Activated CD4-positive, CD25-positive, alpha-beta regulatory T cell treated with anti-CD3 and anti-CD28 coated beads, Interleukin-2, amount 50 U/mL, for 72 hours (primary cell): ENCODE data around the gene MTAP.

Source experiments
- DNase-seq: peaks from one replicate; pipeline ENCODE4 v3.0.0; 2021

Gene MTAP

DNA sequence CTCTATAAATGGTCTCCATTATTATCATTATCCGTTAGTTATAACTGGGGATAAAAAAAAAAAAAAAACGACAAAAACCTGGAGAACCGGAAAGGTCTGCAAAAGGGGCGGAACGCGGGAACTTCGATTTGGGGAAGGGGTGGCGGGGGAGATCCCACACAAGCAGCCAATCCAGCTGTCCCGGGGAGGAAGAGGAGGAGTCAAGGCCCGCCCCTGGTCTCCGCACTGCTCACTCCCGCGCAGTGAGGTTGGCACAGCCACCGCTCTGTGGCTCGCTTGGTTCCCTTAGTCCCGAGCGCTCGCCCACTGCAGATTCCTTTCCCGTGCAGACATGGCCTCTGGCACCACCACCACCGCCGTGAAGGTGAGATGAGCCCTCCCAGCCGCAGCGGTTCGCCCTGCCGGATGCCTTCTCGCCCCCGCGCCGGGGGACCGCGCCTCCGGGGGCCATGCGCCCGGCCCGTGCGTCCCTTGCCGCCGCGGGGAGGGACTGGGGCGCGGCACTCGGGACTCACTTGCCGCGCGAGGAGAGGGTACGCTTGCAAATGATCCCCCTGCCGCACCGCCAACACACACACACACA lies at the start of gene MTAP:
Gene MTAP (plus strand): TSS at position 219 of the 583 bp plus-strand sequence. CDS start 113 bp downstream, at position 332.
- peak; percentile 73 for DNase-seq

GRCh38 chr9:21753523-21753922 lies 48.9 kb upstream of the MTAP start:
- DNase-seq = no peak

- no peak for DNase-seq
These were observed 47.7 kb upstream of the MTAP start for GRCh38 chr9:21754741-21755140.

DNA sequence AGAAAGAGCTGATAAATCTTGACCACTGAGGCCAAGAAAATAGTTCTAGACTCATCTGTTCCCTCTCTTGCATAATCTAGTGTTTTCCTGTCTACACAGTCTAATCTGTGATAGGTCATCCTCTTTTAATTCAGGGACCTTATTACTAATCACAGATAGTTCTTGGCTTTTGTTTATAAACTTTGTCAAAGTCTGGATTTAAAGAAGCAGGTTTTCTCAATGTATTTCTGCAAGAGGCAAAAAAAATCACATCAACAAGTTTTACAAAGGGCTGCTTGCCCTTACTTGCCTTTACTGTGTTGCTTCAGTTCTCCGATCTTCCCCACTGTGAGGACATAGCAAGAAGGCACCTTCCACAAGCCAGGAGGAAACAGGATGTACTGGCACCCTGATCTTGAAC lies 43.9 kb upstream of the MTAP start:
- DNase-seq = no peak

GRCh38 chr9:21761309-21761901 lies 41.0 kb upstream of the MTAP start:
- no peak for DNase-seq

DNA sequence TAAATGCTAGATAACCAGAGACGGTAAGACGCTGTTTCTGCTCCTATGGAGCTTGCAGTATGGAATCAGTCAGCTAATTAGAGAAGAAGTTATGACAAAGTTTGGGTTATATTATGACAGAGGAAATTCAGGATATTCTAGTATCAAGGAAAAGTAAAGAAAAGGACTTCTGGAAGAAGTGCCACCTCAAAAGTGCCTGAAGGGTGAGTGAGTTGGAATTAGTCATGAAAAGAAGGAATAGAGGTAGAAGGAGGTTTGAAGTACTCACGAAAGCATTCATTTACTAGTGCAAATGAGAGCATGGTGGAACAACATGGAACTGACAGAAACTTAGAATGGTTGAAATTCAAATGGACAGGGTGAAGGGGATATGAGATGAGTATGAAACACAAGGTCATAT lies 40.4 kb upstream of the MTAP start:
- no peak for DNase-seq

DNA sequence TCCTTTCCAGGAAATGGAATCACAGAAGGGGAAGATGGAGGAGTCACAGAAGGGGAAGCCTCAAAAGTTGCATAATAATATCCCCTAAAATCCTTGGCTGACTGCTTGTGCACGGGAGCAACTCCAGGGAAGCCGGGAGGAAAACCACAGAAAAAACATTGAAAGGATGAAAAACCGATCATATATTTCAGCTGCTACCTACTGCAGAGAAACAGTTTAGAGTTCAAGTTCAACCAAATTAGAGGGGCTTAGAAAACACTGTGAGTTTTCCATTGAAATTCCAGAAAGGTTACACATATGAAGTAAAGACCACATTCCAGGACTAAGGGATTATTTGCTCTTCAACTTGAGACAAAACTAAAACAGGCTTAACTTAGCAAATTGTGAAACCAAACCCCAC lies 37.6 kb upstream of the MTAP start:
- no peak for DNase-seq

DNA sequence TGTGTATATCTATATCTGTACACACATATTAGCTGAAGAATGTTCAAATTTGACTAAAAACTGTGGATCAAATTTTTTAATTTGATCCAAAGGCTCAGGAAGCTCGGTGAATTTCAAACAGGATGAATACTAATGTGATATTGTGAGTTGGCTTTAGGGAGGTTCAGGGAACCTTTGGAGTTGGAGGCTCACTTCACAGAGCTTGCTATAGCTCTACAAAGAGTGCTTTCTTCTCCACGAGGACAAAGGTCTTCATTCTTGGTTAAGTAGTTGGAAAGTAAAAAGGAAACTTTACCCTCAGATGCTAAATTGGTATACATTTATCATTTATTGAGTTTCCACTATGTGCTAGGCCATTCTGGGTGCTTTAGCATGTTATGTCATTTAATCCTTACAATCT lies 36.3 kb upstream of the MTAP start:
- DNase-seq = no peak

GRCh38 chr9:21770871-21771560 lies 31.4 kb upstream of the MTAP start:
- DNase-seq = no peak

DNA sequence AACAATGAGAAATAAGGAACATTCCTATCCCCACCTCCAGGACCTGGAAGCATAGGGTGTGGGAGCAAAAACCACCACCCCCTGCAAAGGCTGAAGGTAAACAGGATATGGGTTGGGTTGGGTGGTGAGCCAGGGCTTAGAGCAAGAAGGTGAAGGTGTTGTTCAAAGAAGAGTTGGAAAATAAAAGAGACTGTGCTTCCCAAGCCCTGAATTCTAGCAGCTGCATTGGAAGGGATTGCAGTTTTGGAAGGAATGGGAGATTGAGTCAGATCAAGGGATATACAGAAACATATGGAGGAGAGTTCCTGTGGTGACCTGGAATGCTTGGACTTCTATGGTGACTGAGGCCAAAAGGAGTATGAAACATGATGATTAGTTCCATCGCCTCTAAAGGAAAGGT lies 24.7 kb upstream of the MTAP start:
- no peak for DNase-seq

GRCh38 chr9:21778304-21778703 lies 24.1 kb upstream of the MTAP start:
- no peak for DNase-seq

- no peak for DNase-seq
These were observed 23.0 kb upstream of the MTAP start for GRCh38 chr9:21779397-21779796.

- no peak for DNase-seq
These were observed 20.8 kb upstream of the MTAP start for GRCh38 chr9:21781656-21782055.

- DNase-seq = no peak
These were observed 20.2 kb upstream of the MTAP start for GRCh38 chr9:21782205-21782604.

GRCh38 chr9:21788752-21789151 lies 13.7 kb upstream of the MTAP start:
- DNase-seq = no peak

DNA sequence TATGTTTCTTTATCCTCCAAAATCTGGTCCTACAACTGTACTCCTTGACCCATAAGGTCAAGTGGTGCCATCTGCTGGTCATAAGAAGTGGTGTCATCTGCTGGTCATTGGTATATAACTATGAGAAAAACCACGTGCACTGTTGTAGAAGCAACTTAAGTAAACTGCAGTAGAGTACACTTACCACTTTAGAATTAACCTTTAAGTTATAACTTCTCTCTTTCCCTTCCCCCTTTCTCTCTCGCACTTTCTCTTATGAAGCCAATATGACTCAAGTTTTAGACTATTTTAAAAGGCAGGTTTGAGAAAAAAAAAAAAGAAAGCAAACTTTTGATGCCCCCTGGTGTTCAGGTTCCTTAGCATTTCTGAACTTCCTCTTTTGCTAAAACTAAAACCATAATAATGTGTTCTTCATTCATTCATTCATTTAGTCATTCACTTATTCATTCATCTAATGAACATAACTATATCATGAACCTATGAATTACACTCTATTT lies 12.8 kb upstream of the MTAP start:
- no peak for DNase-seq

DNA sequence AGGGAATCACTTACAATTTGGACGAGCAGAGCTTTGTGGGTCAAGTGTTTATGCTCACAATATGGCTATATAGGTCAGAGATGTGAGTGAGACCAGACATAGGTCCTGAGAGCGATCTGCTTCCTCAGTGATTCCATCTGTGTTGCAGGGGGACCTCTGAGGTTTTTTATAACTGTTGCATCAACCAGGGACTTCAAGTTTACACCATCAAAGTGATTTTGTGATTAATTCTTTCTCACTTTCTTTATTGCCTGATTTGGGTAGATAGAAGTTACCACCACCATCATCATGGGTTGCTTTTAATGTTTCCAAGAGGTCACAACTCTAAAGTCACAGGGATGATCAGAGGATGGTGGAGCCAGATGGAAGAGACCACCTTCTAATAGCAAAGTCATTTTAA lies 7.0 kb upstream of the MTAP start:
- no peak for DNase-seq

GRCh38 chr9:21796768-21797167 lies 5.7 kb upstream of the MTAP start:
- DNase-seq = no peak

- no peak for DNase-seq
These were observed 1.3 kb upstream of the MTAP start for GRCh38 chr9:21800931-21801682.

- DNase-seq = peak; percentile 41
These were observed 586 bp upstream of the MTAP start for GRCh38 chr9:21801683-21802417.

GRCh38 chr9:21803649-21804048 lies 1.2 kb downstream of the MTAP start:
- no peak for DNase-seq

DNA sequence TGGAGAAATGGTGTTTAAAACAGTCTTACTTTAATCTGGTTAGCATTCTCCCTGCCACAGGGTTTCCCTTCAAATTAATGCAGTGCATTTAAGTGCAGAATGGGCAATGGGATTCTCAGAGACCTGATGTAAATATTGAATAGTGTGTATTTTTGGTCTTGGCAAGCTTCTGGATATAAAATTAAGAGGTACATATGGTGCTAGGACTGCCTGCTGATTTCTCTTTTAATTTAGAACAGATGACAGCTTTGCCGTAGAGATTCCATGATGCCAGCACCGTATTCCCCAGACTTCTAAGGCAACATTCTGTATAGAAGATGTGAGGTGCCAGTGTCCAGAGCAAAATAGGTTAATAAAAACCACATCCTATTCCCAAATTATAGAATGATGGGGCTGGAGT lies 1.9 kb downstream of the MTAP start:
- DNase-seq = no peak

DNA sequence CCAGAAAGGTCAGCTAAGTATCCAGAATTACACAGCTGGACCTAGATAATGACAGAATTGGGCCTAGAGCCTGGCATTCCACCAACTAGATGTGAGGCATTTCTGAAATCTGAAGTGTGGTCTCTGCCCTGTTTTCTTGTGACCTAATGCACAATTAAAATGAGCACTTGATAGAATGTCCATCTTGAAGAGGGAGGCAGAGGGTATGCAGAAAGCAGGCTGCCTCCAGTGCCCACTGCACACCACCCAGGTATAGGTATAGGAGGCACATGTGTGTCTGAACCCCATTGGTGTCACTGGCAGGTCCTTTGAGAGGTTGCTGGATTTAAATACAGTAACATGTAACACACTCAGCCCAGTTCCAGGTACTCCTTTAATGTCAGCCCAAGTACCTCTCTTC lies 2.4 kb downstream of the MTAP start:
- no peak for DNase-seq
